HepG2 (cell line): Measurements from ENCODE around the gene BCAS3. TPM values are rescaled to one million over a fixed set of nuclear protein-coding genes. Genes with fewer than 3 reads are reported as not detected.

Experiments used
- ATAC-seq: fragments of 200-7000 bp; cut with Tn5 transposase; 3 replicates; pipeline ENCODE4 v1.9.1; 2020; ENCODE audit warnings: mild to moderate bottlenecking, moderate library complexity
- BruUV-seq: library from RNA; stranded (reverse); fragments of 400-500 nt; replicated peaks from 2 replicates; lab custom pipeline; 2021; lab: Mats Ljungman, UMichigan
- CTCF ChIA-PET: fragments of 300-600 bp; formaldehyde crosslinking; extraction: SDS; loops from one replicate; lab custom pipeline; 2021; ENCODE audit warnings: low total read pairs, inconsistent platforms, low intra/inter-chr PET ratio; lab: Yijun Ruan, JAX
- POLR2A ChIA-PET: fragments of 350-600 bp; sonication (Branson Sonifier 250); formaldehyde crosslinking; loops from one replicate; lab custom pipeline; 2020; ENCODE audit warnings: antibody characterized with exemption, inconsistent platforms; lab: Yijun Ruan, JAX
- DNase-seq: peaks from one replicate; pipeline ENCODE4 v3.0.0-alpha.2; 2015; ENCODE audit warnings: low spot score
- FAIRE-seq: peaks from 3 replicates; lab custom pipeline; 2011; peaks lifted over from hg19 to GRCh38; lab: Jason Lieb, UNC
- H2AFZ ChIP-seq: one replicate; pipeline ENCODE4 v1.6.1; 2011; ENCODE audit warnings: low read length, inconsistent platforms
- H3K27ac ChIP-seq: fragments of 300-600 bp; 3 replicates; pipeline ENCODE4 v1.8.0; 2011; ENCODE audit warnings: mixed run types, mild to moderate bottlenecking, mixed read lengths, low read length, inconsistent platforms; ENCODE audit not compliant: insufficient read depth; ENCODE audit errors: extremely low read length
- H3K27me3 ChIP-seq, 2 experiments: fragments of 200-600 bp in 1 of 2; 2 replicates in 1 of 2; 3 replicates in 1 of 2; pipeline versions ENCODE4 v1.6.0 to v1.8.0; 2011; ENCODE audit warnings: low read length in 2 of 2, mild to moderate bottlenecking in 2 of 2, moderate library complexity in 2 of 2, inconsistent platforms in 1 of 2; ENCODE audit not compliant: insufficient read depth in 2 of 2, control insufficient read depth in 1 of 2
- H3K36me3 ChIP-seq, 2 experiments: fragments of 200-600 bp in 1 of 2; replicated peaks in 1 of 2; 2 replicates in 1 of 2; 3 replicates in 1 of 2; pipeline versions ENCODE4 v1.5.1 to v1.8.0; 2011; ENCODE audit warnings: low read length in 2 of 2, inconsistent platforms in 1 of 2; ENCODE audit not compliant: insufficient read depth in 2 of 2, control insufficient read depth in 1 of 2
- H3K4me1 ChIP-seq: 2 replicates; pipeline ENCODE4 v1.5.1; 2012; ENCODE audit warnings: low read length, inconsistent platforms; ENCODE audit not compliant: insufficient read depth
- H3K4me2 ChIP-seq: 2 replicates; pipeline ENCODE4 v1.6.0; 2011; ENCODE audit warnings: low read depth, low read length, inconsistent platforms
- H3K4me3 ChIP-seq, 3 experiments: fragments of 200-600 bp in 1 of 3; sonication (generic), shearing (Covaris generic) in 1 of 3; replicated peaks in 1 of 3; 2 replicates each; pipeline ENCODE4 v1.5.1; 2011 to 2016; ENCODE audit warnings: low read length in 3 of 3, inconsistent platforms in 2 of 3, low read depth in 2 of 3, mild to moderate bottlenecking in 2 of 3, control low read depth in 1 of 3, mixed read lengths in 1 of 3; ENCODE audit not compliant: insufficient read depth in 1 of 3
- H3K79me2 ChIP-seq: one replicate; pipeline ENCODE4 v1.6.1; 2011; ENCODE audit warnings: low read length, inconsistent platforms; ENCODE audit not compliant: insufficient read depth
- H3K9ac ChIP-seq: 2 replicates; pipeline ENCODE4 v1.6.0; 2011; ENCODE audit warnings: mild to moderate bottlenecking, low read depth, low read length, inconsistent platforms; ENCODE audit not compliant: insufficient read depth
- H3K9me3 ChIP-seq: 2 replicates; pipeline ENCODE4 v1.5.1; 2012; ENCODE audit warnings: mild to moderate bottlenecking, low read length
- H4K20me1 ChIP-seq: 2 replicates; pipeline ENCODE4 v1.6.0; 2011; ENCODE audit warnings: inconsistent platforms, mild to moderate bottlenecking, low read length, moderate library complexity; ENCODE audit not compliant: insufficient read depth
- GABPB1 ChIP-seq: IDR thresholded peaks from 2 replicates; pipeline ENCODE4 v1.6.1; 2016; ENCODE audit warnings: mild to moderate bottlenecking, missing genetic modification reagents, moderate library complexity, missing compliant biosample characterization
- MTF2 ChIP-seq: sonication (generic); formaldehyde crosslinking; IDR thresholded peaks from 2 replicates; pipeline ENCODE4 v1.5.0; 2020; ENCODE audit warnings: missing genetic modification reagents, borderline replicate concordance
- RNF2 ChIP-seq: fragments of 450-650 bp; conservative IDR thresholded peaks from 2 replicates; pipeline ENCODE4 v1.6.1; 2016; ENCODE audit warnings: low read depth
- STAT5B ChIP-seq: sonication (generic); formaldehyde crosslinking; IDR thresholded peaks from 2 replicates; pipeline ENCODE4 v1.4.0; 2020; ENCODE audit warnings: missing genetic modification reagents
- TAF15 ChIP-seq: fragments of 200-400 bp; formaldehyde crosslinking; IDR thresholded peaks from one replicate; pipeline ENCODE4 v1.6.1; 2018; ENCODE audit warnings: mild to moderate bottlenecking, low read depth, low read length; ENCODE audit not compliant: poor library complexity, severe bottlenecking
- ZNF326 ChIP-seq: sonication (generic); formaldehyde crosslinking; IDR thresholded peaks from 2 replicates; pipeline ENCODE4 v1.4.0; 2020; ENCODE audit warnings: missing genetic modification reagents, borderline replicate concordance
- ZNF75D ChIP-seq: sonication (generic); formaldehyde crosslinking; IDR thresholded peaks from 2 replicates; pipeline ENCODE4 v1.8.1; 2023; ENCODE audit warnings: missing genetic modification reagents, mild to moderate bottlenecking, borderline replicate concordance
- WGBS: methylation state at CpG from one replicate; pipeline ENCODE4 v1.1.6; 2017; ENCODE audit warnings: low lambda C conversion rate; 5-methylcytosine and 5-hydroxymethylcytosine counted together
- in situ Hi-C: cut with HindIII; loops from 2 replicates; pipeline ENCODE4 v1.10.0; 2017; ENCODE audit warnings: low pct_unique_long_range_greater_than_20kb; ENCODE audit not compliant: extremely low pct_ligation_motif_present
- intact Hi-C: fragments of 100-400 bp; cut with micrococcal nuclease; formaldehyde crosslinking; loops from one replicate; pipeline ENCODE4 v1.10.0; 2022; ENCODE audit not compliant: unreplicated experiment
- polyA plus RNA-seq, 8 experiments: library from polyadenylated mRNA; depleted of rRNA in 3 of 8; stranded (reverse) in 7 of 8; unstranded in 1 of 8; fragments of >200 nt; fragmentation: Illumina TruSeq in 4 of 8; extraction: Trizol in 4 of 8; gene quantifications; 2 replicates each; pipeline versions ENCODE4 v1.2.1 to v1.2.3, GENCODE V29; 2011 to 2016; ENCODE audit warnings: low read depth in 4 of 8, missing spikeins in 1 of 8, mixed read lengths in 1 of 8; ENCODE audit not compliant: insufficient read depth in 1 of 8
- total RNA-seq, 5 experiments: library from RNA; depleted of rRNA; stranded (reverse); fragments of >200 nt; fragmentation: Illumina TruSeq; extraction: Trizol; gene quantifications; 2 replicates each; pipeline ENCODE4 v1.2.3, GENCODE V29; 2016; ENCODE audit warnings: low read depth in 1 of 5
- TF ChIP-seq, protein P1 (sequence below): sonication (generic); formaldehyde crosslinking; IDR thresholded peaks from 2 replicates; pipeline ENCODE4 v1.5.0; 2020; ENCODE audit warnings: missing genetic modification reagents
- TF ChIP-seq, protein P2 (sequence below): sonication (generic); formaldehyde crosslinking; IDR thresholded peaks from 2 replicates; pipeline ENCODE4 v1.4.0; 2020; ENCODE audit warnings: missing genetic modification reagents, borderline replicate concordance
- TF ChIP-seq, protein P3 (sequence below): sonication (generic); formaldehyde crosslinking; IDR thresholded peaks from 2 replicates; pipeline ENCODE4 v1.8.0; 2023; ENCODE audit warnings: mild to moderate bottlenecking, missing genetic modification reagents
- TF ChIP-seq, protein P4 (sequence below): sonication (generic); formaldehyde crosslinking; IDR thresholded peaks from 2 replicates; pipeline ENCODE4 v1.4.0; 2020; ENCODE audit warnings: missing genetic modification reagents, borderline replicate concordance
- TF ChIP-seq, protein P5 (sequence below): sonication (generic); formaldehyde crosslinking; IDR thresholded peaks from 2 replicates; pipeline ENCODE4 v1.4.0; 2020; ENCODE audit warnings: missing genetic modification reagents, borderline replicate concordance

BCAS3 gene
- total and polyA plus RNA-seq, 2 of the 13 experiments (the other 11 are each of a cell fraction or from before 2014, with no cell fraction given), result 10.7 to 11.2 TPM

DNA sequence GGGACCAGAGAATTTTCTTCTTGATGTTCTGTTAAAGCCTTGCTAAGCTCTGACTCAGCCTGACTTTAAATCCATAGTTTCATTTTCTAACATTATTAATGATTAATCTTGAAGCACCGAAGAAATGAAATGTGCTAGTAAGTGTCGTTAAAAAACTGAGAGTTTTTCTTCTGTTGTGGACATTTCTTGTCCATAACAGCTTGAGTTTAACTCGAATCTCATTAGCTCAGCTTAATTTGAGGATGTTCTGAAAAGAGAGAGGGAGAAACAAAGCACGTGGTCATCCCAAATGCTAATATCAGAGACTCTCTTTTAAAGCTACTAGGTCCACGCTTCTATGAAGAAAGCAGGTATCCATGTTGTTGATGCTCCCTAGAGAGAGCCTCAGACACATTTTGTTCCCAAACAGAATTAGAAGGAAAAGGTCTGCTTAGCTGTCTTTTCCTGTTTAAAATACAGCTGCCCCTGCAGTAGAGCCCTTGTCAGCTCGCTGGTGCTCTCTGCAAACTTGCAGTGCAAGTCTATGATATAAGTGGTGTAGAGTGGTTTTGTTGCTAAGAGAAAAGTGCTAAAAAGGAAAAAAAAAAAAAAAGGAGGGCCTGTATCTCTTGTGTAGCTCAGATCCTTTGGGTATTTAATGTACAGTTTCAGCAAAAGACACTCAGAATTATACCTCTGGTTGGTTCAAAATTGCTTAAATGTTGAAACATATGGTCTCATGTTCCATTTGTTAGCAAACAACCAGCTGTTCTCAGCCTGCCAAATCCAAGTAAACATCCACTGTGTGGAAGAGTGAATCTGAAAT lies 530.9 kb downstream of the BCAS3 start (continued):
- TF ChIP-seq, protein P1, sequence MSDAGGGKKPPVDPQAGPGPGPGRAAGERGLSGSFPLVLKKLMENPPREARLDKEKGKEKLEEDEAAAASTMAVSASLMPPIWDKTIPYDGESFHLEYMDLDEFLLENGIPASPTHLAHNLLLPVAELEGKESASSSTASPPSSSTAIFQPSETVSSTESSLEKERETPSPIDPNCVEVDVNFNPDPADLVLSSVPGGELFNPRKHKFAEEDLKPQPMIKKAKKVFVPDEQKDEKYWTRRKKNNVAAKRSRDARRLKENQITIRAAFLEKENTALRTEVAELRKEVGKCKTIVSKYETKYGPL (CRISPR knock-in tag), result no peak
- TF ChIP-seq STAT5B (CRISPR knock-in tag), result no peak

DNA sequence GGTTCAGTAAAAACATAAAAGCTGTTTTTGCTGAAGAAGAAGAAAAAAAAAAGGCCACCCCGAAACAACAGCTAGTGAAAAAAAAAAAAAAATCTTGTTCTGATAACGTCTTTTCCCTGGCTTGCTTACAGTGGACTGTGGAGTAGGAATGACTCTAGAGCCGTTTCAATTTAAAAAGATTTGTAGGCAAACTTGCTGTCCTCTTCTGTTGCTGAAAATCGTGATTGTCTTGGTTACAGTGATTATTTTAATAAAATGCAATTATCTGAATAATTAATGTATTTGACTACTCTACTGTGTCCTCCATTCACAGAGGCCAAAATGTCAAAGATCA lies 531.4 kb downstream of the BCAS3 start:
- no TSS peak for BruUV-seq
- no peaks in the 10 kb centered on the region for H3K36me3 ChIP-seq
- no peak overlapping the region for H3K4me2 ChIP-seq
- in situ Hi-C loops, result no loop called here
- no peak overlapping the region for H3K27ac ChIP-seq
- no peak for FAIRE-seq
- no peaks in the 10 kb centered on the region for H3K79me2 ChIP-seq
- no peak overlapping the region for H3K9ac ChIP-seq
- POLR2A ChIA-PET, result no interaction called here
- ATAC-seq, result no peak
- no peaks in the 10 kb centered on the region for H3K27me3 ChIP-seq
- intact Hi-C loops, result no loop called here
- CTCF ChIA-PET, result no interaction called here
- no peak overlapping the region for H2AFZ ChIP-seq
- WGBS, result 60% methylated on average over 4 of the region's 4 CpGs
- no peaks in the 10 kb centered on the region for H4K20me1 ChIP-seq
- peaks cover 12% of the 10 kb centered on the region for H3K4me1 ChIP-seq
- no peaks in the 10 kb centered on the region for H3K9me3 ChIP-seq
- DNase-seq, result no peak
- H3K4me3 ChIP-seq, result no peak overlapping the region
- TF ChIP-seq MTF2 (CRISPR knock-in tag), result no peak
- TF ChIP-seq RNF2, result no peak
- TF ChIP-seq, protein P2, sequence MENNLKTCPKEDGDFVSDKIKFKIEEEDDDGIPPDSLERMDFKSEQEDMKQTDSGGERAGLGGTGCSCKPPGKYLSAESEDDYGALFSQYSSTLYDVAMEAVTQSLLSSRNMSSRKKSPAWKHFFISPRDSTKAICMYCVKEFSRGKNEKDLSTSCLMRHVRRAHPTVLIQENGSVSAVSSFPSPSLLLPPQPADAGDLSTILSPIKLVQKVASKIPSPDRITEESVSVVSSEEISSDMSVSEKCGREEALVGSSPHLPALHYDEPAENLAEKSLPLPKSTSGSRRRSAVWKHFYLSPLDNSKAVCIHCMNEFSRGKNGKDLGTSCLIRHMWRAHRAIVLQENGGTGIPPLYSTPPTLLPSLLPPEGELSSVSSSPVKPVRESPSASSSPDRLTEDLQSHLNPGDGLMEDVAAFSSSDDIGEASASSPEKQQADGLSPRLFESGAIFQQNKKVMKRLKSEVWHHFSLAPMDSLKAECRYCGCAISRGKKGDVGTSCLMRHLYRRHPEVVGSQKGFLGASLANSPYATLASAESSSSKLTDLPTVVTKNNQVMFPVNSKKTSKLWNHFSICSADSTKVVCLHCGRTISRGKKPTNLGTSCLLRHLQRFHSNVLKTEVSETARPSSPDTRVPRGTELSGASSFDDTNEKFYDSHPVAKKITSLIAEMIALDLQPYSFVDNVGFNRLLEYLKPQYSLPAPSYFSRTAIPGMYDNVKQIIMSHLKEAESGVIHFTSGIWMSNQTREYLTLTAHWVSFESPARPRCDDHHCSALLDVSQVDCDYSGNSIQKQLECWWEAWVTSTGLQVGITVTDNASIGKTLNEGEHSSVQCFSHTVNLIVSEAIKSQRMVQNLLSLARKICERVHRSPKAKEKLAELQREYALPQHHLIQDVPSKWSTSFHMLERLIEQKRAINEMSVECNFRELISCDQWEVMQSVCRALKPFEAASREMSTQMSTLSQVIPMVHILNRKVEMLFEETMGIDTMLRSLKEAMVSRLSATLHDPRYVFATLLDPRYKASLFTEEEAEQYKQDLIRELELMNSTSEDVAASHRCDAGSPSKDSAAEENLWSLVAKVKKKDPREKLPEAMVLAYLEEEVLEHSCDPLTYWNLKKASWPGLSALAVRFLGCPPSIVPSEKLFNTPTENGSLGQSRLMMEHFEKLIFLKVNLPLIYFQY, result no peak
- TF ChIP-seq ZNF75D (CRISPR knock-in tag), result no peak
- TF ChIP-seq GABPB1 (CRISPR knock-in tag), result no peak
- TF ChIP-seq, protein P3, sequence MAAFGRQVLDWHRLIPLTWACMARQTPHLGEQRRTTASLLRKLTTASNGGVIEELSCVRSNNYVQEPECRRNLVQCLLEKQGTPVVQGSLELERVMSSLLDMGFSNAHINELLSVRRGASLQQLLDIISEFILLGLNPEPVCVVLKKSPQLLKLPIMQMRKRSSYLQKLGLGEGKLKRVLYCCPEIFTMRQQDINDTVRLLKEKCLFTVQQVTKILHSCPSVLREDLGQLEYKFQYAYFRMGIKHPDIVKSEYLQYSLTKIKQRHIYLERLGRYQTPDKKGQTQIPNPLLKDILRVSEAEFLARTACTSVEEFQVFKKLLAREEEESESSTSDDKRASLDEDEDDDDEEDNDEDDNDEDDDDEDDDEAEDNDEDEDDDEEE (CRISPR knock-in tag), result no peak
- no peak for TF ChIP-seq TAF15
- TF ChIP-seq ZNF326, result no peak
- TF ChIP-seq, protein P4, sequence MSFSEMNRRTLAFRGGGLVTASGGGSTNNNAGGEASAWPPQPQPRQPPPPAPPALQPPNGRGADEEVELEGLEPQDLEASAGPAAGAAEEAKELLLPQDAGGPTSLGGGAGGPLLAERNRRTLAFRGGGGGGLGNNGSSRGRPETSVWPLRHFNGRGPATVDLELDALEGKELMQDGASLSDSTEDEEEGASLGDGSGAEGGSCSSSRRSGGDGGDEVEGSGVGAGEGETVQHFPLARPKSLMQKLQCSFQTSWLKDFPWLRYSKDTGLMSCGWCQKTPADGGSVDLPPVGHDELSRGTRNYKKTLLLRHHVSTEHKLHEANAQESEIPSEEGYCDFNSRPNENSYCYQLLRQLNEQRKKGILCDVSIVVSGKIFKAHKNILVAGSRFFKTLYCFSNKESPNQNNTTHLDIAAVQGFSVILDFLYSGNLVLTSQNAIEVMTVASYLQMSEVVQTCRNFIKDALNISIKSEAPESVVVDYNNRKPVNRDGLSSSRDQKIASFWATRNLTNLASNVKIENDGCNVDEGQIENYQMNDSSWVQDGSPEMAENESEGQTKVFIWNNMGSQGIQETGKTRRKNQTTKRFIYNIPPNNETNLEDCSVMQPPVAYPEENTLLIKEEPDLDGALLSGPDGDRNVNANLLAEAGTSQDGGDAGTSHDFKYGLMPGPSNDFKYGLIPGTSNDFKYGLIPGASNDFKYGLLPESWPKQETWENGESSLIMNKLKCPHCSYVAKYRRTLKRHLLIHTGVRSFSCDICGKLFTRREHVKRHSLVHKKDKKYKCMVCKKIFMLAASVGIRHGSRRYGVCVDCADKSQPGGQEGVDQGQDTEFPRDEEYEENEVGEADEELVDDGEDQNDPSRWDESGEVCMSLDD (CRISPR knock-in tag), result no peak
- TF ChIP-seq, protein P5, sequence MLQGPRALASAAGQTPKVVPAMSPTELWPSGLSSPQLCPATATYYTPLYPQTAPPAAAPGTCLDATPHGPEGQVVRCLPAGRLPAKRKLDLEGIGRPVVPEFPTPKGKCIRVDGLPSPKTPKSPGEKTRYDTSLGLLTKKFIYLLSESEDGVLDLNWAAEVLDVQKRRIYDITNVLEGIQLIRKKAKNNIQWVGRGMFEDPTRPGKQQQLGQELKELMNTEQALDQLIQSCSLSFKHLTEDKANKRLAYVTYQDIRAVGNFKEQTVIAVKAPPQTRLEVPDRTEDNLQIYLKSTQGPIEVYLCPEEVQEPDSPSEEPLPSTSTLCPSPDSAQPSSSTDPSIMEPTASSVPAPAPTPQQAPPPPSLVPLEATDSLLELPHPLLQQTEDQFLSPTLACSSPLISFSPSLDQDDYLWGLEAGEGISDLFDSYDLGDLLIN (CRISPR knock-in tag), result no peak
